H1 (cell line): ENCODE data around the gene PLEK. TPM values are rescaled to one million over a fixed set of nuclear protein-coding genes. Genes with fewer than 3 reads are reported as not detected.

Source experiments
- CTCF ChIA-PET: fragments of 300-600 bp; sonication (Branson Sonifier 250); formaldehyde crosslinking; loops from one replicate; lab custom pipeline; 2021; ENCODE audit not compliant: partially characterized antibody; lab: Charles Lee
- POLR2A ChIA-PET: fragments of 300-600 bp; sonication (Branson Sonifier 250); formaldehyde crosslinking; loops from one replicate; lab custom pipeline; 2021; ENCODE audit warnings: inconsistent platforms; ENCODE audit not compliant: partially characterized antibody; lab: Charles Lee
- DNase-seq, 2 experiments: peaks; one replicate each; pipeline versions ENCODE4 v3.0.0 to v3.0.0-alpha.2; 2010 to 2022; ENCODE audit warnings: low spot score in 2 of 2, low read depth in 1 of 2, mixed read lengths in 1 of 2
- FAIRE-seq: peaks from 2 replicates; lab custom pipeline; 2011; peaks lifted over from hg19 to GRCh38; lab: Jason Lieb, UNC
- H2AFZ ChIP-seq: 2 replicates; pipeline ENCODE4 v1.8.1; 2012; ENCODE audit warnings: low read length, inconsistent platforms
- H2AK5ac ChIP-seq: 2 replicates; pipeline ENCODE4 v1.6.1; 2013; ENCODE audit warnings: low read depth, low read length
- H2BK120ac ChIP-seq: replicated peaks from 2 replicates; pipeline ENCODE3; 2013; ENCODE audit warnings: low read depth, low read length, inconsistent platforms
- H2BK12ac ChIP-seq: 2 replicates; pipeline ENCODE4 v1.6.1; 2013; ENCODE audit warnings: low read depth, low read length
- H2BK15ac ChIP-seq: 2 replicates; pipeline ENCODE4 v1.6.1; 2013; ENCODE audit warnings: low read length
- H2BK20ac ChIP-seq: 2 replicates; pipeline ENCODE4 v1.6.1; 2013; ENCODE audit warnings: low read length
- H2BK5ac ChIP-seq: 2 replicates; pipeline ENCODE4 v1.6.1; 2013; ENCODE audit warnings: low read depth, low read length
- H3K14ac ChIP-seq: 2 replicates; pipeline ENCODE4 v1.6.1; 2013; ENCODE audit warnings: inconsistent platforms; ENCODE audit not compliant: insufficient read length
- H3K18ac ChIP-seq: 2 replicates; pipeline ENCODE4 v1.6.1; 2013; ENCODE audit warnings: low read length; ENCODE audit errors: extremely low read depth
- H3K23ac ChIP-seq: 2 replicates; pipeline ENCODE4 v1.6.1; 2013; ENCODE audit warnings: inconsistent platforms; ENCODE audit not compliant: insufficient read length
- H3K23me2 ChIP-seq: 2 replicates; pipeline ENCODE4 v1.6.1; 2013; ENCODE audit warnings: low read depth, low read length
- H3K27ac ChIP-seq: 2 replicates; pipeline ENCODE4 v1.6.1; 2011; ENCODE audit warnings: low read depth, low read length, inconsistent platforms
- H3K27me3 ChIP-seq, 4 experiments: replicated peaks in 1 of 4; 1 replicate in 1 of 4; 2 replicates in 3 of 4; pipeline versions ENCODE4 v1.6.1 to v1.8.1; 2011 to 2013; ENCODE audit warnings: low read length in 3 of 4, mild to moderate bottlenecking in 3 of 4, inconsistent platforms in 2 of 4, mixed read lengths in 2 of 4, moderate library complexity in 1 of 4; ENCODE audit not compliant: control insufficient read depth in 3 of 4, insufficient read depth in 3 of 4; ENCODE audit errors: extremely low read depth in 1 of 4
- H3K36me3 ChIP-seq, 4 experiments: 2 replicates each; pipeline versions ENCODE4 v1.6.1 to v1.8.1; 2011 to 2013; ENCODE audit warnings: mild to moderate bottlenecking in 4 of 4, low read length in 3 of 4, moderate library complexity in 2 of 4, control low read depth in 1 of 4, inconsistent platforms in 1 of 4; ENCODE audit not compliant: insufficient read depth in 4 of 4, control insufficient read depth in 2 of 4
- H3K4ac ChIP-seq: replicated peaks from 2 replicates; pipeline ENCODE3; 2013; ENCODE audit warnings: low read length, low read depth, mixed read lengths, inconsistent platforms; ENCODE audit not compliant: insufficient read length
- H3K4me1 ChIP-seq, 4 experiments: replicated peaks in 1 of 4; 1 replicate in 1 of 4; 2 replicates in 3 of 4; pipeline versions ENCODE4 v1.6.1 to v1.8.1; 2011 to 2013; ENCODE audit warnings: low read length in 3 of 4, inconsistent platforms in 2 of 4, mixed read lengths in 1 of 4; ENCODE audit not compliant: insufficient read depth in 4 of 4, control insufficient read depth in 3 of 4
- H3K4me2 ChIP-seq, 2 experiments: 2 replicates each; pipeline versions ENCODE4 v1.6.1 to v1.8.1; 2011 to 2013; ENCODE audit warnings: low read depth in 2 of 2, low read length in 2 of 2, control low read depth in 1 of 2, inconsistent platforms in 1 of 2, mild to moderate bottlenecking in 1 of 2; ENCODE audit not compliant: insufficient read depth in 1 of 2
- H3K4me3 ChIP-seq, 4 experiments: fragments of 200-600, 300-600 bp in 1 of 4; sonication (generic), shearing (Covaris generic), sonication (Bioruptor Twin) in 1 of 4; 2 replicates each; pipeline versions ENCODE4 v1.5.1 to v1.8.1; 2011 to 2016; ENCODE audit warnings: low read length in 4 of 4, low read depth in 3 of 4, control low read depth in 2 of 4, inconsistent platforms in 2 of 4, mild to moderate bottlenecking in 2 of 4, mixed read lengths in 1 of 4, moderate library complexity in 1 of 4; ENCODE audit not compliant: insufficient read depth in 2 of 4; ENCODE audit errors: extremely low read depth in 1 of 4
- H3K56ac ChIP-seq: replicated peaks from 2 replicates; pipeline ENCODE3; 2013; ENCODE audit warnings: low read depth, mild to moderate bottlenecking, mixed read lengths, low read length, inconsistent platforms; ENCODE audit not compliant: insufficient read length
- H3K79me1 ChIP-seq: 2 replicates; pipeline ENCODE4 v1.6.1; 2013; ENCODE audit warnings: low read depth, low read length, control low read depth
- H3K79me2 ChIP-seq, 2 experiments: 2 replicates each; pipeline versions ENCODE4 v1.6.1 to v1.8.1; 2012 to 2013; ENCODE audit warnings: low read length in 2 of 2, mild to moderate bottlenecking in 2 of 2, inconsistent platforms in 1 of 2; ENCODE audit not compliant: insufficient read depth in 2 of 2, control insufficient read depth in 1 of 2
- H3K9ac ChIP-seq, 4 experiments: replicated peaks in 1 of 4; 1 replicate in 1 of 4; 2 replicates in 3 of 4; pipeline versions ENCODE4 v1.6.1 to v1.8.1; 2011 to 2013; ENCODE audit warnings: low read depth in 3 of 4, low read length in 3 of 4, control low read depth in 2 of 4, mild to moderate bottlenecking in 2 of 4, moderate library complexity in 2 of 4, inconsistent platforms in 1 of 4; ENCODE audit errors: extremely low read depth in 1 of 4
- H3K9me3 ChIP-seq, 2 experiments: 2 replicates each; pipeline versions ENCODE4 v1.6.1 to v1.8.1; 2012 to 2013; ENCODE audit warnings: mild to moderate bottlenecking in 2 of 2, moderate library complexity in 2 of 2, control low read depth in 1 of 2, inconsistent platforms in 1 of 2, low read depth in 1 of 2, low read length in 1 of 2, mixed read lengths in 1 of 2; ENCODE audit not compliant: insufficient read depth in 2 of 2
- H4K20me1 ChIP-seq, 2 experiments: replicated peaks in 1 of 2; 2 replicates each; pipeline versions ENCODE3 to v1.8.1; 2011 to 2013; ENCODE audit warnings: inconsistent platforms in 2 of 2, low read length in 2 of 2, mild to moderate bottlenecking in 1 of 2; ENCODE audit not compliant: insufficient read depth in 2 of 2, control insufficient read depth in 1 of 2
- H4K5ac ChIP-seq: 2 replicates; pipeline ENCODE4 v1.6.1; 2013; ENCODE audit warnings: low read length, low read depth, mixed read lengths, inconsistent platforms; ENCODE audit not compliant: insufficient read length
- H4K8ac ChIP-seq: 2 replicates; pipeline ENCODE4 v1.8.0; 2013; ENCODE audit warnings: mild to moderate bottlenecking, moderate library complexity, low read length, inconsistent platforms; ENCODE audit not compliant: insufficient read depth; ENCODE audit errors: extremely low read depth
- H4K91ac ChIP-seq: replicated peaks from 2 replicates; pipeline ENCODE3; 2013; ENCODE audit warnings: low read length, mixed read lengths, inconsistent platforms; ENCODE audit not compliant: insufficient read length
- ATF2 ChIP-seq: IDR thresholded peaks from 2 replicates; pipeline ENCODE4 v1.6.1; 2012; ENCODE audit warnings: low read length, inconsistent platforms
- CTCF ChIP-seq, 3 experiments: IDR thresholded peaks; 1 replicate in 2 of 3; 2 replicates in 1 of 3; pipeline versions ENCODE4 v1.5.1 to v1.6.1; 2011; ENCODE audit warnings: low read length in 3 of 3, mild to moderate bottlenecking in 3 of 3, inconsistent platforms in 2 of 3, low read depth in 1 of 3, moderate library complexity in 1 of 3; ENCODE audit not compliant: insufficient read depth in 1 of 3; ENCODE audit errors: control extremely low read depth in 1 of 3
- HDAC2 ChIP-seq, 2 experiments: fragments of 300-600 bp in 1 of 2; sonication (generic) in 1 of 2; IDR thresholded peaks; 2 replicates each; pipeline ENCODE4 v1.6.1; 2011 to 2012; ENCODE audit warnings: low read depth in 2 of 2, low read length in 2 of 2, mild to moderate bottlenecking in 2 of 2, moderate library complexity in 2 of 2, borderline replicate concordance in 1 of 2, inconsistent platforms in 1 of 2
- KDM1A ChIP-seq: fragments of 200-600, 300-600 bp; sonication (generic); IDR thresholded peaks from 2 replicates; pipeline ENCODE4 v1.7.1; 2016; ENCODE audit warnings: mild to moderate bottlenecking, low read length, borderline replicate concordance
- PHF8 ChIP-seq: fragments of 200-600 bp; sonication (generic); conservative IDR thresholded peaks from 2 replicates; pipeline ENCODE4 v1.7.1; 2012; ENCODE audit warnings: low read depth, mild to moderate bottlenecking, inconsistent platforms, low read length, moderate library complexity
- SUZ12 ChIP-seq: fragments of 200-600 bp; sonication (generic); IDR thresholded peaks from 2 replicates; pipeline ENCODE4 v1.6.1; 2012; ENCODE audit warnings: mild to moderate bottlenecking, inconsistent platforms, low read length, moderate library complexity, mixed read lengths
- polyA plus RNA-seq, 7 experiments: library from polyadenylated mRNA; depleted of rRNA in 3 of 7; stranded (reverse) in 5 of 7; unstranded in 2 of 7; fragments of >200 nt in 5 of 7; fragments of 200-250 nt in 2 of 7; gene quantifications; 1 replicate in 5 of 7; 2 replicates in 1 of 7; 4 replicates in 1 of 7; pipeline versions ENCODE4 v1.2.1 to v1.2.3, GENCODE V29; 2011 to 2013; ENCODE audit warnings: missing spikeins in 2 of 7, mixed read lengths in 2 of 7
- total RNA-seq: library from RNA; stranded (reverse); fragmentation: NEBNext Ultra II Directional; extraction: Animal tissue kit (Norgen Biotek cat#: 25700); gene quantifications from 2 replicates; pipeline ENCODE4 v1.2.1, GENCODE V29; 2021
- TF ChIP-seq, protein P1 (sequence below): IDR thresholded peaks from 2 replicates; pipeline ENCODE4 v1.6.1; 2012; ENCODE audit warnings: inconsistent platforms

The PLEK gene
- total and polyA plus RNA-seq, 2 of the 8 experiments (the other 6 are each of a cell fraction or from before 2014, with no cell fraction given), result not detected

DNA sequence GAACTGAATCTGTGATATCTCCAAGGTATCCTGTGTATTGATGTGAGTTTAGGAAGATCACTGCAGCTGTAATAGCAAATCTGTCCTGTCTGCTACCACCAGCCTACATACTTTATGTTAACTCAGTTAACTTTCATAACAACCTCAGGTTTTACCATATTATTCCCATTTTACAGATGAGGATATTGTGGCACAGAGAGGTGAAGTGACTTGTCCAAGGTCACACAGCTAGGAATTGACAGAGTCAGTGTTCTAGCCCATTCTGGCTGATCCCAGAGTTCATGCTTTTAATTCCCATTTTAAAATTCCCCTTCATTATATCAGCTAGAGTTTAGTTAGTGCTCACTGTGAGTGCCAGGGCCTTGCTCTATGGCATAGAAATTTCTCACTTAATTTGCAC lies 49.4 kb downstream of the PLEK start:
- no peak for FAIRE-seq
- H3K36me3 ChIP-seq, result no peaks in the 10 kb centered on the region
- POLR2A ChIA-PET, result interaction anchor here (0.8 kb wide), 1 partner anchor 9 kb away, joined by 3 read pairs; no protein-coding TSS in a partner anchor
- H4K5ac ChIP-seq, result no peak overlapping the region
- no peak overlapping the region for H3K23ac ChIP-seq
- H3K18ac ChIP-seq, result no peak overlapping the region
- H2BK15ac ChIP-seq, result no peak overlapping the region
- no peak overlapping the region; the same call in 1 of the 2 replicates for H2AFZ ChIP-seq
- H2AK5ac ChIP-seq, result no peak overlapping the region
- no peak overlapping the region for H3K9ac ChIP-seq
- TF ChIP-seq KDM1A (peak; percentile 95), SUZ12 (no peak), ATF2 (no peak), PHF8 (no peak), HDAC2 (IDR thresholded peaks at IDR 0.05; ENCODE audit: borderline replicate concordance in 1 of 2, low read depth in 2 of 2, low read length in 2 of 2) (peak in 1 of 2 experiments; percentile 57; a peak in 1 of 4 replicates), CTCF (IDR thresholded peaks at IDR 0.05; ENCODE audit: control extremely low read depth in 1 of 3, insufficient read depth in 1 of 3, low read depth in 1 of 3, low read length in 3 of 3) (no peak)
- TF ChIP-seq, protein P1, sequence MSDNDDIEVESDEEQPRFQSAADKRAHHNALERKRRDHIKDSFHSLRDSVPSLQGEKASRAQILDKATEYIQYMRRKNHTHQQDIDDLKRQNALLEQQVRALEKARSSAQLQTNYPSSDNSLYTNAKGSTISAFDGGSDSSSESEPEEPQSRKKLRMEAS, result no peak
- H2BK5ac ChIP-seq, result no peak overlapping the region
- H3K79me1 ChIP-seq, result no peaks in the 10 kb centered on the region
- no peak overlapping the region for H4K8ac ChIP-seq
- no peaks in the 10 kb centered on the region for H3K23me2 ChIP-seq
- CTCF ChIA-PET, result interaction anchor here (0.6 to 7.7 kb wide), 6 partner anchors 17 to 308 kb away, joined by 3 to 51 read pairs (median 4); no protein-coding TSS in a partner anchor
- H3K9me3 ChIP-seq, result no peaks in the 10 kb centered on the region
- peaks cover 6 to 11% (median 6%) of the 10 kb centered on the region in 4 experiments; a peak in 5 of 7 replicates for H3K4me1 ChIP-seq
- H3K27me3 ChIP-seq, result no peaks in the 10 kb centered on the region
- H3K27ac ChIP-seq, result no peak overlapping the region
- H4K20me1 ChIP-seq, result no peaks in the 10 kb centered on the region
- H3K4me2 ChIP-seq, result no peak overlapping the region
- H2BK20ac ChIP-seq, result no peak overlapping the region
- H2BK12ac ChIP-seq, result no peak overlapping the region
- no peak overlapping the region for H4K91ac ChIP-seq
- H2BK120ac ChIP-seq, result no peak overlapping the region
- no peaks in the 10 kb centered on the region for H3K79me2 ChIP-seq
- no peak overlapping the region for H3K14ac ChIP-seq
- no peak overlapping the region for H3K4me3 ChIP-seq
- H3K56ac ChIP-seq, result no peak overlapping the region
- H3K4ac ChIP-seq, result no peak overlapping the region
- no peak for DNase-seq
